ENCODE results near the gene GLTP. TPM values are rescaled to one million over a fixed set of nuclear protein-coding genes. Genes with fewer than 3 reads are reported as not detected.
"Not testable (repeated sequence)": the region's sequence is repeated elsewhere in the genome, so short reads cannot be mapped to it uniquely, and the experiment has no call there.

The GLTP gene
- total RNA-seq, 2 donors from 2014 or later: 29.0 to 43.2 TPM

GRCh38 chr12:109892748-109893147 lies 12.4 kb upstream of the GLTP start:
- H3K4me1 ChIP-seq: peaks cover 0 to 11% of the 10 kb centered on the region in 2 donors
- H3K9me3 ChIP-seq: no peaks in the 10 kb centered on the region
- no peak for TF ChIP-seq CTCF (IDR thresholded peaks at IDR 0.05)
- no peak overlapping the region for H3K27ac ChIP-seq
- H3K27me3 ChIP-seq: no peaks in the 10 kb centered on the region
- no peak for DNase-seq (ENCODE audit: low spot score)
- no peak overlapping the region for H3K4me3 ChIP-seq
- H3K36me3 ChIP-seq: no peaks in the 10 kb centered on the region

DNA sequence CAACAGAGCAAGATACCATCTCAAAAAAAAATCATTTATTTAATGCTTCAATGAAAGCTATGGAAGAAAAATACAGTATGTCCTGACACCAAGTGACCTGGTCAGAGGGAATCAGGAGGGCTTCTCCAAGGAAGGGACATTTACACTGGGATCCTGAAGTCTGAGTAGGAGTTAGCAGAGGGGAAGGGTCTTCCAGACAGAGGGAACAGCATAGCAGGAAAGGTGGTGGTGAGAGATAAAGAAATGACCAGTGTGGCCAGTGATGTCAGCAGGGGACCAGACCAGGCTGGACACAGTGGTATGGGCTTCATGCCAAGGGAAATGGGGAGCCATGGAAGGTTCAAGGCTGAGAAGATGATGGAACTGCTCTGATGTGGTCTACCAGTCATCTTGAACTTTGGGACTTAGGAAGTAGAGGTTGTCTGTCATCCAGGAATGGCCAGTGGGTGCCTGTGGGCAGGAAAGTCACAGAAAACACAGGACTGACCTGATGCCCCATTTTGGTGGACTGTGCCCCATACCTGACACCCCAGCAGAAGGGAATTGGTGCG lies 11.9 kb upstream of the GLTP start:
- Histone ChIP-seq H3K4me1 (peaks cover 0 to 11% of the 10 kb centered on the region in 2 donors), H3K4me3 (no peak overlapping the region), H3K9me3 (no peaks in the 10 kb centered on the region), H3K36me3 (no peaks in the 10 kb centered on the region), H3K27me3 (no peaks in the 10 kb centered on the region), H3K27ac (no peak overlapping the region)
- no peak for DNase-seq (ENCODE audit: low spot score)
- TF ChIP-seq CTCF (IDR thresholded peaks at IDR 0.05): no peak

GRCh38 chr12:109891731-109892130 lies 11.4 kb upstream of the GLTP start:
- H3K4me3 ChIP-seq; H3K27me3 ChIP-seq; H3K27ac ChIP-seq; H3K9me3 ChIP-seq; H3K36me3 ChIP-seq; DNase-seq (ENCODE audit: low spot score): not testable (repeated sequence)
- peaks cover 0 to 11% of the 10 kb centered on the region in 2 donors for H3K4me1 ChIP-seq

- no peaks in the 10 kb centered on the region for H3K9me3 ChIP-seq
- no peaks in the 10 kb centered on the region for H3K27me3 ChIP-seq
- no peaks in the 10 kb centered on the region for H3K36me3 ChIP-seq
- peaks cover 0 to 11% of the 10 kb centered on the region in 2 donors for H3K4me1 ChIP-seq
- no peak overlapping the region for H3K4me3 ChIP-seq
- TF ChIP-seq CTCF (IDR thresholded peaks at IDR 0.05): no peak
- no peak overlapping the region for H3K27ac ChIP-seq
- no peak for DNase-seq (ENCODE audit: low spot score)
Observed at GRCh38 chr12:109890620-109891170, 10.4 kb upstream of the GLTP start.

- Histone ChIP-seq H3K4me1 (peaks cover 0 to 11% of the 10 kb centered on the region in 2 donors), H3K27ac (peak overlapping the region; percentile 24 to 61), H3K9me3 (no peaks in the 10 kb centered on the region), H3K36me3 (no peaks in the 10 kb centered on the region), H3K27me3 (no peaks in the 10 kb centered on the region), H3K4me3 (no peak overlapping the region)
- no peak for DNase-seq (ENCODE audit: low spot score)
- TF ChIP-seq CTCF (IDR thresholded peaks at IDR 0.05): no peak
Observed at GRCh38 chr12:109888179-109889020, 8.1 kb upstream of the GLTP start.

- DNase-seq (ENCODE audit: low spot score): no peak
- H3K4me1 ChIP-seq: peaks cover 0 to 16% of the 10 kb centered on the region in 2 donors
- H3K27me3 ChIP-seq: no peaks in the 10 kb centered on the region
- no peak for TF ChIP-seq CTCF (IDR thresholded peaks at IDR 0.05)
- H3K9me3 ChIP-seq: no peaks in the 10 kb centered on the region
- no peak overlapping the region for H3K4me3 ChIP-seq
- H3K27ac ChIP-seq: no peak overlapping the region
- H3K36me3 ChIP-seq: no peaks in the 10 kb centered on the region
Observed at GRCh38 chr12:109885616-109886015, 5.3 kb upstream of the GLTP start.

Measured in right atrium auricular region (tissue), 2 donors.